NCI-H2227 (cell line): ENCODE measurements around the gene HOXA11.

ENCODE experiments used
- DNase-seq: peaks from one replicate; lab custom pipeline; 2025; ENCODE audit not compliant: unreplicated experiment; lab: John Stamatoyannopoulos, UW

The HOXA11 gene

GRCh38 chr7:27207348-27207985, 22.4 kb upstream of the HOXA11 start:
- no peak for DNase-seq

DNA sequence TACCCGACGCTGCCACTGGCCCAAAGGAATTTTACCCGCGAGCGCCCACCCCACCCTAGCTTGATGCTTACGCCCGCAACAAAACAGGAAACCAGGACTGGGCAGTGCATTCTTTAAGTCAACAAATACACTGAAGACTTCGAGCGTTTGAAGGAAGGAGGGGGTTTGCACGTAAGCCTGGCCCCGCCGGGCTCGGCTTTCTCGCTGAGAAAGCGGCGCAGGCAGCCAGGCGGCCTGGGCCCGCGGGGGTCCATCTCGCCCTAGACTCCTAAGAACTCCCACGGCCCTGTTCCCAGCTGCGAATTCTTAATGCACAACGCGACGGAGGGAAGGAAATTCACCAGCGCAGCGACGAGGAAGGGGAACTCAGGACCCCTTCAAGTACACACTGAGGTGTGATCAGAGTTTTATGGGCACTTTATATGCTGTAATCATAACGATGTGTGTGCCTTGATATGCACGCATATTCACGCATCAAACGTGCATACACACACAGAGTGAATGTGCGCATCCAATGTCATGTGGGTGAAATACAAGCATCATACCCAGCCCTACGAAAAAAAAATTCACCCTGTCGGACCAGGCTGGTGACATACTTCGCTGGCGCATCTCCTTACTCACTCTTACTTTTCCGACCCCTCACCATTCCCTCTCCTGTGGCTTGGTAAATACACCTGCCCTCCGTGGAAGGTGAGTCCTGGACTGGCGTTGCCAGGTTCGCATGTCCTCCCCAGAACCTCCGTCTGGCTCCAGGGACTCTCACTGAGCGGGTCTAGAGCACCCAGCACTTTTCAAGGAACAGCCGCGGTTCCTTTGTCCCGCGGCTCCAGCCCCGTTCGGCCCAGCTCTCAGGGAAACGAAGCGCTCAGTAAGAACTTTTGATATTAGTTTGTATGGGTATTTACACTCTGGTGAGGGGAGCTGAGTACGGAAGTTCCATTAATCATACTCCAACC, 20.6 kb upstream of the HOXA11 start:
- DNase-seq: no peak

DNA sequence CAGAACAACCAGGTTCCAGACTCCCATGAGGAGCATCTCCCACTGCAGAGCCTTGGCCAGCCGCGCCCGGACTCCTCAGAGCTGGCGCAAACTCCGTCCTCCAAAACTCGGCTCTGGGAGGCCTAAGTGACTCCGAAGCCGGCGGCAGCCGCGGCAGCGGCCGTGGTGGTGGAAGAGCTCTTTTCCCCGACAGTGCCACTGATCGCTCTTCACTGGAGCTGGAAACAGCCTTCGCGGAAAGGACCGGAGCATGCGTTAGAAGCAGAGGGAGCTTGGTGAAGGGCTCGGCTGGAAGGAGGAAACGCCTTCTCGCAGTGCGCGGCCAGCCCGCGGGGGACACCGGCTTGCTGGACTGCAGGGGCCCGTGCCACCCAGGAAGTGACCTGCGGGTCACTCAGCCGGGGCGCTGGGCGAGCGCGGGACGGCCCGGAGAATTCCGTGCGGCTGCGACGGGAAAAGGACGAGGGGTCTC, 19.9 kb upstream of the HOXA11 start:
- DNase-seq: no peak

DNA sequence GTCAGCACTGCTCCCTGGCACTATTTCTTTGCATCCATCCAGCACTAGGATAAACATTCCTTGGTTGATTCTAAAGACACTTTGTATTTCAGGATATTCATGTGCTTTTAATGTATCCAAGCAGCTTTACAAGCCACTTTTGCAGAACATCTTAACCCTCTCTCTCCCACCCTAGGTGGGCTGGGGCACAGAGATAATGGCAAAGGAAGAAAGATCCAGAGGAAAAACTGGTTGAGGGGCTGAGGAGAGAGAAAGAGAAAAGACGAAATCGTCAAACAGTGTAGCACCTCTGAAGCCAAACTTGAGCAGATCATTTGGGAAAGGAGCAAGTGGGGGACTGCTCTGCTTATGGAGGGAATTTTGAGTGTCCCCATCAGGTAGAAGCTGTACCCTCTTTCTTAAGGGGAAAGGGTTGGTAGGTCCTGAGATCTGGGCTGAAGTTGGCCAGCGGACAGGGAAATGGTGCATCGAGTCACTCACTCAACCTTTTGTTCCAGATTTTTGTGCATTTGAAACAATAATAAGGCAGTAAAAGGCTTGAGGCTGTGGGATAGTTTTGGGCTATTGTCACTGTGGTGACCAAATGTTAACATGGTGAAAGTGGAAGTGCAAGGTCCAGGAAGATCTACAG, 19.0 kb upstream of the HOXA11 start:
- no peak for DNase-seq

GRCh38 chr7:27203365-27203953, 18.4 kb upstream of the HOXA11 start:
- DNase-seq: no peak

DNA sequence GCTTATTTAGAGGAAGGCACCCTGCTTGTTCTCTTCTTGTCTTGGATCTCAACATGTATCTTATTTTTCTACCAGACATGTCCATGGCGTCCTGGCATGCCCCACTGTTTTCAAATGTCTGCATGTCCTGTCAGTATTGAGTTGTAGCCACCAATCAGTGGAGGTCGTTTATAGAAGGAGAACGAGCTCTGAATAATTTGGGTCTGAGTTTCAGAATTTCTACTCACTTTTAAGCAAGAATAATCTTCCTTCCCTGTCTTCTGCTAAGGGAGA, 17.8 kb upstream of the HOXA11 start:
- no peak for DNase-seq

GRCh38 chr7:27202018-27202861, 17.2 kb upstream of the HOXA11 start:
- no peak for DNase-seq

DNA sequence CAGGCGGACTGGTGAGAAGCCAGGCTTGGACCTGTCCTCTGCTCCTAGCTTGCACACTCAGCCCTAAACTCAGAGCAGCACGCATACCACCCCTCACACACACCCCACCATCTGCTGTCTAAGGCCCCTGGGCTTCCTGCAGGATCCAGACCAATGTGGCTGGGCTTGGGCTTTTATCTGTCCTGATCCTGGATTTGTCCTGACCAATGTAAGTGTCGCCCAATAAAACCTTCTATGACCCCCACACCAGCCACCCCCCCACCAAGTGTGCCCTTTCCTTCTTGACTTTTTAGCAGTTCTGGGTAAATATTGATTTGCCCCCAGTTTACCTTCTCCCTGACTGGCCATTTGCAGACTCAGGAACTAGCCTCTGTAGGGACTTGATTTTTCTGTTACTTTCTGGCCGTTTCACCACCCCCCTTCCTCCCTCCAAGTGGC, 16.6 kb upstream of the HOXA11 start:
- no peak for DNase-seq

GRCh38 chr7:27200761-27201579, 15.9 kb upstream of the HOXA11 start:
- DNase-seq: no peak

GRCh38 chr7:27199849-27200760, 15.1 kb upstream of the HOXA11 start, which contains the start of gene HOXA13:
HOXA13 (minus strand) TSS chr7:27200091; CDS start chr7:27200077, 14 bp downstream.
- DNase-seq: peak; percentile 47

DNA sequence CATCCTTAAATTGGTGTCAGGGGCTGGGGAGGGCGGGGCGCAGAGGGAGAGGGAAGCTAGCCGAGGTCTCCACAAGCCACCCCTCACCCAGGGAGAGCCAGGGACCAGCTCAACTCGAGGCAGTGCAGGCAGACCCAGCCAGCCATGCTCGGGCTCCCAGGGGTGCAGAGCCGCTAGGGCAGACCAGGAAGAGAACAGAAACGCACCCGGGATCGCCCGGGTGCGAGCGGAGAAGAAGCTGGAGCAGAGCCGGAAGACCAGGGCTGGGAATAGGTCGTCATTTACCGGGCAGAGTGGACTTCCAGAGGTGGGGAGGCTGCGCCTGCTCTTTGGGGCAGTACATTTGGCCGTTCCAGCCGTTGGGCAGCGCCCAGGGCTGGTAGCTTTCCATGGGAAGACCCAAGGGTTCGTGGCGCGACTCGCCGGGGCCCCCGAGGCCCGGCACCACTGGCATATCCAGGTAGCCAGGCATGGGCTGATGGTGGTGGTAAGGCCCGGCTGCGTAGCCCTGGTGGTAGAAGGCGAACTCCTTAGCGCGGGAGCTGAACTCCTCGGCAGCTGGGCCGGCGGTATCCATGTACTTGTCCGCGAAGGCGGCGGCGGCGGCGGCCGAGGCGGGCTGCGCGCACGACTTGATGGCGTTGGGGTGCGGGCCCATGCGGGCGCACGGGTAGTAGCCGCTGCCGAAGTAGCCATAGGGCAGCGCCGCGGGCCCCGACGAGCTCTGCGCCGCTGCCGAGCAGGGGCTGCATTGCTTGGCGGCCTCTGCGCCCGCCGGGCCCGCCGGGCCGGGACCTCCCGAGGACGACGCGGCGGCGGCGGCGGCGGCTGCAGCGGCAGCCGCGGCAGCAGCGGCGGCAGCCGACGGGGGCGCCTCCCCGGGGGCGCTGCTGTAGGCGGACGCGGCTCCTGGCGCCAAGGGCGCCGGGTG, 14.1 kb upstream of the HOXA11 start:
- no peak for DNase-seq

GRCh38 chr7:27198138-27198841, 13.3 kb upstream of the HOXA11 start:
- no peak for DNase-seq

DNA sequence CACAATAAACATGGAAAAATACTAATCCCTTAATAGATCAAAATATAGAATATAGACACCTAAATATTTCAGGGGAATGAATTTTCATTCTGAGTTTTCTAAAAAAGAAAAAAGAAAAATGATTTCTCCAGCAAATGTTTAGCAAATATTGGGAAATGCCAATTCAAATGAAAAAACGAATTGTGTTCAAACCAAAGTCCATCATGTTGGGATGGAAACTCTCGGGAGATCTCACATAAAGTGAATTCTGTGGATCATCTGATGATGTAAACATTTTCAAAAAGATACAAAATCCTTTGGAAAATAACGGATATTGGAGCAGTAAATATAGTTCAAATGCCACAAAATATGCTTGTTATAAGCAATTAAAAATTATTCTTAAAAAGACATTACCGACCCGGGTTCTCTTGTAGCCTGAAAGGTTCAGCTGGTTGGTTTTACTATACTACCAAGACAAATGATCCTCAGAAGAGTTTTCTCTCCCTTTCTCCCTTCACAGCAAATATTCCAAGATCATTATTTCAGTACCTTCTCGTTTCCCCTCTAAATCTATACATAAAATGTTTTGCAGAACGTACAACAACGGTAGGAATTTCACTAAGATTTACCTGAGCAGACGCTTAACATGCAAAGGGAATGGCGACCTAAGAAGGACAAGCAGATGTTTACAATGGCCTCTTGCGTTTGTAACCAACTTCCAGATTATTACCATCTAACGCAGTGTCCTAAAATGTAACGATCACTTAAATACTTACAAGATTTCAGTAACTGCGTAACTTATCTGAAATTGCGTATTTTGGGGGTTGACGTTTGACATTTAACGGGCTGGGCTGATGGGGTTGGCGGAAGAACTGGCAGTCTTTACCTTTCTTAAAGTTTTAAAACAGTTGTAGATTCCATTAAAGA, 12.4 kb upstream of the HOXA11 start:
- no peak for DNase-seq

DNA sequence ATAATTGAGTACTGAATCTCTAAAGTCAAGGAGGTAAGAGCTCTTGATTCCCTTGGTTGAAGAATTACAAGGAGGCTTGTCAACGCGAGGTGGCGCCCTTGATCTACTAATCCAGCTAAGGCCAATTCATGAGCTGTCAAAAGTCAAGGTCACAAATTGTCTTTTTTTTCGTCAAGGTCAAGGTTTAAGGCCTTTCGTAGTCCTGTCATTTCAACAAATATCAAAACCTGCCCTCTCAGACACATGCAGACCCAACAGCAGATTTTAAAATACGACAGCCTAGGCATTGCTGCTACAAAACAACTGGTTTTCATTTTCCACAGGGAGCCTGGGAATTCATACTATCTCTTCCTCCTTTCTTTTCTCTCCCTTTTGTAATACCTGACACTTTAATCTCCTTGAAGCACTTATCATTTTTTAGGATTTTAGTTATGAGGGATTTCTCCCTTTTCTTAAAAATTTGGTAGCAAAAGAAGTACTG, 11.3 kb upstream of the HOXA11 start:
- peak; percentile 69 for DNase-seq

GRCh38 chr7:27194686-27195379, 9.8 kb upstream of the HOXA11 start:
- DNase-seq: no peak
